GM23338 (cell line): ENCODE data around the gene PPP6R3. TPM values are rescaled to one million over a fixed set of nuclear protein-coding genes. Genes with fewer than 3 reads are reported as not detected.

ENCODE experiments used
- CREB1 ChIP-seq: fragments of 250-450 bp; sonication (Bioruptor Pico); IDR thresholded peaks from 2 replicates; pipeline ENCODE4 v1.5.0; 2020; ENCODE audit warnings: low read depth, mild to moderate bottlenecking, moderate library complexity
- JUNB ChIP-seq: IDR thresholded peaks from one replicate; pipeline ENCODE4 v1.6.1; 2016; ENCODE audit warnings: antibody characterized with exemption; ENCODE audit not compliant: unreplicated experiment
- NANOG ChIP-seq: IDR thresholded peaks from 2 replicates; pipeline ENCODE4 v1.6.1; 2016; ENCODE audit warnings: antibody characterized with exemption, borderline replicate concordance
- POLR2AphosphoS5 ChIP-seq: IDR thresholded peaks from 2 replicates; pipeline ENCODE4 v1.6.1; 2016; ENCODE audit warnings: antibody characterized with exemption, low read depth
- STAT1 ChIP-seq: IDR thresholded peaks from one replicate; pipeline ENCODE4 v1.6.1; 2016; ENCODE audit warnings: antibody characterized with exemption; ENCODE audit not compliant: unreplicated experiment
- ZNF114 ChIP-seq: fragments of 250-450 bp; sonication (Bioruptor Pico); IDR thresholded peaks from 2 replicates; pipeline ENCODE4 v1.5.0; 2020; ENCODE audit warnings: mild to moderate bottlenecking, moderate library complexity
- ZNF331 ChIP-seq: fragments of 250-450 bp; sonication (Bioruptor Pico); IDR thresholded peaks from 2 replicates; pipeline ENCODE4 v1.5.0; 2020; ENCODE audit warnings: low read depth, mild to moderate bottlenecking, moderate library complexity
- polyA plus RNA-seq: library from polyadenylated mRNA; unstranded; fragments of >200 nt; fragmentation: Nextera tagmentation; extraction: Ambion mirVana; gene quantifications from 2 replicates; pipeline ENCODE4 v1.2.1, GENCODE V29; 2016
- total RNA-seq: library from RNA; depleted of rRNA; stranded (reverse); fragments of >200 nt; shearing (Covaris generic); gene quantifications from 2 replicates; pipeline ENCODE4 v1.2.3, GENCODE V29; 2014
- TF ChIP-seq, protein P1 (sequence below): fragments of 250-450 bp; sonication (Bioruptor Pico); IDR thresholded peaks from 2 replicates; pipeline ENCODE4 v1.5.0; 2020; ENCODE audit warnings: mild to moderate bottlenecking, moderate library complexity
- TF ChIP-seq, protein P2 (sequence below), 2 experiments: fragments of 200-600 bp in 1 of 2; sonication (generic) in 1 of 2; conservative IDR thresholded peaks; 2 replicates each; pipeline versions ENCODE4 v1.5.1 to v1.6.1; 2016 to 2017; ENCODE audit warnings: antibody characterized with exemption in 2 of 2, low read depth in 2 of 2, mild to moderate bottlenecking in 2 of 2, moderate library complexity in 1 of 2
- TF ChIP-seq, protein P3 (sequence below): IDR thresholded peaks from 2 replicates; pipeline ENCODE4 v1.6.1; 2016; ENCODE audit warnings: antibody characterized with exemption

The PPP6R3 gene
- total and polyA plus RNA-seq, 2 experiments from 2014 or later: 170 to 268 TPM

DNA sequence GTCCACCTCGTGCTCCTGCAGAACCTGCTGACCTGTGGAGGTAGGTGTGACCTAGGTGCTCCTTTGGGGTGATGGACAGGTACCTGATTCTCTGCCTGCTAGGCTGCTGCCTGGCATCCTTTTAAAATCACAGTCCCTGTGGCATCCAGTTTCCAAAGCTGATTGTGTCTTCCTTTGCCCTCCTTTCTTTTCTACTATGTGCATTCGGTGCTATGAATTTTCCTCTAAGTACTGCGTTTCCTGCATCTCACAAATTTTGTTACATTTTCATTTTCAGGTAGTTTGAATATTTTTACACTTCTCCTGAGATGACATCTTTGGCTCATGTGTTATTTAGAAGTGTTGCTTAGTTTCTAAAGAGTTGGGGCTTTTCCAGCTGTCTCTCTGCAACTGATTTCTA is 30.9 kb upstream of the PPP6R3 start (continued):
- TF ChIP-seq, protein P1, sequence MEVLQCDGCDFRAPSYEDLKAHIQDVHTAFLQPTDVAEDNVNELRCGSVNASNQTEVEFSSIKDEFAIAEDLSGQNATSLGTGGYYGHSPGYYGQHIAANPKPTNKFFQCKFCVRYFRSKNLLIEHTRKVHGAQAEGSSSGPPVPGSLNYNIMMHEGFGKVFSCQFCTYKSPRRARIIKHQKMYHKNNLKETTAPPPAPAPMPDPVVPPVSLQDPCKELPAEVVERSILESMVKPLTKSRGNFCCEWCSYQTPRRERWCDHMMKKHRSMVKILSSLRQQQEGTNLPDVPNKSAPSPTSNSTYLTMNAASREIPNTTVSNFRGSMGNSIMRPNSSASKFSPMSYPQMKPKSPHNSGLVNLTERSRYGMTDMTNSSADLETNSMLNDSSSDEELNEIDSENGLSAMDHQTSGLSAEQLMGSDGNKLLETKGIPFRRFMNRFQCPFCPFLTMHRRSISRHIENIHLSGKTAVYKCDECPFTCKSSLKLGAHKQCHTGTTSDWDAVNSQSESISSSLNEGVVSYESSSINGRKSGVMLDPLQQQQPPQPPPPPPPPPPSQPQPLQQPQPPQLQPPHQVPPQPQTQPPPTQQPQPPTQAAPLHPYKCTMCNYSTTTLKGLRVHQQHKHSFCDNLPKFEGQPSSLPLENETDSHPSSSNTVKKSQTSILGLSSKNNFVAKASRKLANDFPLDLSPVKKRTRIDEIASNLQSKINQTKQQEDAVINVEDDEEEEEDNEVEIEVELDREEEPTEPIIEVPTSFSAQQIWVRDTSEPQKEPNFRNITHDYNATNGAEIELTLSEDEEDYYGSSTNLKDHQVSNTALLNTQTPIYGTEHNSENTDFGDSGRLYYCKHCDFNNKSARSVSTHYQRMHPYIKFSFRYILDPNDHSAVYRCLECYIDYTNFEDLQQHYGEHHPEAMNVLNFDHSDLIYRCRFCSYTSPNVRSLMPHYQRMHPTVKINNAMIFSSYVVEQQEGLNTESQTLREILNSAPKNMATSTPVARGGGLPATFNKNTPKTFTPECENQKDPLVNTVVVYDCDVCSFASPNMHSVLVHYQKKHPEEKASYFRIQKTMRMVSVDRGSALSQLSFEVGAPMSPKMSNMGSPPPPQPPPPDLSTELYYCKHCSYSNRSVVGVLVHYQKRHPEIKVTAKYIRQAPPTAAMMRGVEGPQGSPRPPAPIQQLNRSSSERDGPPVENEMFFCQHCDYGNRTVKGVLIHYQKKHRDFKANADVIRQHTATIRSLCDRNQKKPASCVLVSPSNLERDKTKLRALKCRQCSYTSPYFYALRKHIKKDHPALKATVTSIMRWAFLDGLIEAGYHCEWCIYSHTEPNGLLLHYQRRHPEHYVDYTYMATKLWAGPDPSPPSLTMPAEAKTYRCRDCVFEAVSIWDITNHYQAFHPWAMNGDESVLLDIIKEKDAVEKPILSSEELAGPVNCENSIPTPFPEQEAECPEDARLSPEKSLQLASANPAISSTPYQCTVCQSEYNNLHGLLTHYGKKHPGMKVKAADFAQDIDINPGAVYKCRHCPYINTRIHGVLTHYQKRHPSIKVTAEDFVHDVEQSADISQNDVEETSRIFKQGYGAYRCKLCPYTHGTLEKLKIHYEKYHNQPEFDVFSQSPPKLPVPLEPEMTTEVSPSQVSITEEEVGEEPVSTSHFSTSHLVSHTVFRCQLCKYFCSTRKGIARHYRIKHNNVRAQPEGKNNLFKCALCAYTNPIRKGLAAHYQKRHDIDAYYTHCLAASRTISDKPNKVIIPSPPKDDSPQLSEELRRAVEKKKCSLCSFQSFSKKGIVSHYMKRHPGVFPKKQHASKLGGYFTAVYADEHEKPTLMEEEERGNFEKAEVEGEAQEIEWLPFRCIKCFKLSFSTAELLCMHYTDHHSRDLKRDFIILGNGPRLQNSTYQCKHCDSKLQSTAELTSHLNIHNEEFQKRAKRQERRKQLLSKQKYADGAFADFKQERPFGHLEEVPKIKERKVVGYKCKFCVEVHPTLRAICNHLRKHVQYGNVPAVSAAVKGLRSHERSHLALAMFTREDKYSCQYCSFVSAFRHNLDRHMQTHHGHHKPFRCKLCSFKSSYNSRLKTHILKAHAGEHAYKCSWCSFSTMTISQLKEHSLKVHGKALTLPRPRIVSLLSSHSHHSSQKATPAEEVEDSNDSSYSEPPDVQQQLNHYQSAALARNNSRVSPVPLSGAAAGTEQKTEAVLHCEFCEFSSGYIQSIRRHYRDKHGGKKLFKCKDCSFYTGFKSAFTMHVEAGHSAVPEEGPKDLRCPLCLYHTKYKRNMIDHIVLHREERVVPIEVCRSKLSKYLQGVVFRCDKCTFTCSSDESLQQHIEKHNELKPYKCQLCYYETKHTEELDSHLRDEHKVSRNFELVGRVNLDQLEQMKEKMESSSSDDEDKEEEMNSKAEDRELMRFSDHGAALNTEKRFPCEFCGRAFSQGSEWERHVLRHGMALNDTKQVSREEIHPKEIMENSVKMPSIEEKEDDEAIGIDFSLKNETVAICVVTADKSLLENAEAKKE: no peak
- TF ChIP-seq, protein P2, sequence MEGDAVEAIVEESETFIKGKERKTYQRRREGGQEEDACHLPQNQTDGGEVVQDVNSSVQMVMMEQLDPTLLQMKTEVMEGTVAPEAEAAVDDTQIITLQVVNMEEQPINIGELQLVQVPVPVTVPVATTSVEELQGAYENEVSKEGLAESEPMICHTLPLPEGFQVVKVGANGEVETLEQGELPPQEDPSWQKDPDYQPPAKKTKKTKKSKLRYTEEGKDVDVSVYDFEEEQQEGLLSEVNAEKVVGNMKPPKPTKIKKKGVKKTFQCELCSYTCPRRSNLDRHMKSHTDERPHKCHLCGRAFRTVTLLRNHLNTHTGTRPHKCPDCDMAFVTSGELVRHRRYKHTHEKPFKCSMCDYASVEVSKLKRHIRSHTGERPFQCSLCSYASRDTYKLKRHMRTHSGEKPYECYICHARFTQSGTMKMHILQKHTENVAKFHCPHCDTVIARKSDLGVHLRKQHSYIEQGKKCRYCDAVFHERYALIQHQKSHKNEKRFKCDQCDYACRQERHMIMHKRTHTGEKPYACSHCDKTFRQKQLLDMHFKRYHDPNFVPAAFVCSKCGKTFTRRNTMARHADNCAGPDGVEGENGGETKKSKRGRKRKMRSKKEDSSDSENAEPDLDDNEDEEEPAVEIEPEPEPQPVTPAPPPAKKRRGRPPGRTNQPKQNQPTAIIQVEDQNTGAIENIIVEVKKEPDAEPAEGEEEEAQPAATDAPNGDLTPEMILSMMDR (conservative IDR thresholded peaks at IDR 0.05; ENCODE audit: low read depth in 2 of 2): no peak
- TF ChIP-seq NANOG: no peak
- TF ChIP-seq JUNB: no peak
- no peak for TF ChIP-seq POLR2AphosphoS5
- no peak for TF ChIP-seq ZNF331 (CRISPR knock-in tag)
- TF ChIP-seq, protein P3, sequence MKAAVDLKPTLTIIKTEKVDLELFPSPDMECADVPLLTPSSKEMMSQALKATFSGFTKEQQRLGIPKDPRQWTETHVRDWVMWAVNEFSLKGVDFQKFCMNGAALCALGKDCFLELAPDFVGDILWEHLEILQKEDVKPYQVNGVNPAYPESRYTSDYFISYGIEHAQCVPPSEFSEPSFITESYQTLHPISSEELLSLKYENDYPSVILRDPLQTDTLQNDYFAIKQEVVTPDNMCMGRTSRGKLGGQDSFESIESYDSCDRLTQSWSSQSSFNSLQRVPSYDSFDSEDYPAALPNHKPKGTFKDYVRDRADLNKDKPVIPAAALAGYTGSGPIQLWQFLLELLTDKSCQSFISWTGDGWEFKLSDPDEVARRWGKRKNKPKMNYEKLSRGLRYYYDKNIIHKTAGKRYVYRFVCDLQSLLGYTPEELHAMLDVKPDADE: no peak
- TF ChIP-seq CREB1: no peak
- no peak for TF ChIP-seq ZNF114
- no peak for TF ChIP-seq STAT1
